Activated T-helper 17 cell treated with anti-CD3 and anti-CD28 coated beads, Interleukin-2, amount 50 U/mL, for 72 hours (primary cell): ENCODE data around the gene ACY1. TPM values are rescaled to one million over a fixed set of nuclear protein-coding genes. Genes with fewer than 3 reads are reported as not detected.

Experiments used
- ATAC-seq: fragments of 150-1000 bp; cut with Tn5 transposase; replicated peaks from 2 replicates; pipeline ENCODE4 v1.10.0; 2021; ENCODE audit warnings: mild to moderate bottlenecking, moderate library complexity
- H3K27ac Mint-ChIP-seq: one replicate; pipeline ENCODE4 v1.8.0; 2022; ENCODE audit warnings: mixed read lengths
- H3K27me3 Mint-ChIP-seq: one replicate; pipeline ENCODE4 v1.8.0; 2022; ENCODE audit warnings: mixed read lengths
- H3K36me3 Mint-ChIP-seq: one replicate; pipeline ENCODE4 v1.8.0; 2022; ENCODE audit warnings: low read depth, mild to moderate bottlenecking, mixed read lengths
- H3K4me1 Mint-ChIP-seq: one replicate; pipeline ENCODE4 v1.8.0; 2022; ENCODE audit warnings: mixed read lengths
- H3K4me3 Mint-ChIP-seq: one replicate; pipeline ENCODE4 v1.8.0; 2022; ENCODE audit warnings: mild to moderate bottlenecking, mixed read lengths
- H3K9me3 Mint-ChIP-seq: one replicate; pipeline ENCODE4 v1.8.0; 2022; ENCODE audit warnings: mixed read lengths
- total RNA-seq, 2 donors: library from RNA; stranded (reverse); gene quantifications; one replicate each; pipeline ENCODE4 v1.2.3, GENCODE V29; 2022

ACY1 gene
- total RNA-seq, 2 donors from 2014 or later, result 39.5 to 49.9 TPM

DNA sequence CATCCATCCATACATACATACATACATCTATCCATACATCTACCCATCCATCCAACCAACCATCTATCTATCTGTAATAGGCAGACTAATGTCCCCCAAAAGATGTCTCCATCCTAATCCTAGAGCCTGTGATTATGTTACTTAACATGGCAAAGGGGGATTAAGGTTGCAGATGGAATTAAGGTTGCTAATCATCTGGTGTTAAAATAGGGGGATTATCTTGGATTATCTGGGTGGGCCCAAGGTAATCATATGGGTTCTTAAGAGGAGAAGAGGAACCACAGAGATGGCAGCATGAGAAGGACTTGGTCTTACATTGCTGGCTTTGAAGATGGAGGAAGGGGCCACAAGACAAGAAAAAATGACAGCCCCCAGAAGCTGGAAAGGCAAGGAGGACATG, 27.1 kb downstream of the ACY1 start:
- H3K4me3 Mint-ChIP-seq, result no peak overlapping the region
- H3K9me3 Mint-ChIP-seq, result no peaks in the 10 kb centered on the region
- no peaks in the 10 kb centered on the region for H3K36me3 Mint-ChIP-seq
- H3K4me1 Mint-ChIP-seq, result no peaks in the 10 kb centered on the region
- ATAC-seq, result no peak
- H3K27me3 Mint-ChIP-seq, result no peaks in the 10 kb centered on the region
- no peak overlapping the region for H3K27ac Mint-ChIP-seq

DNA sequence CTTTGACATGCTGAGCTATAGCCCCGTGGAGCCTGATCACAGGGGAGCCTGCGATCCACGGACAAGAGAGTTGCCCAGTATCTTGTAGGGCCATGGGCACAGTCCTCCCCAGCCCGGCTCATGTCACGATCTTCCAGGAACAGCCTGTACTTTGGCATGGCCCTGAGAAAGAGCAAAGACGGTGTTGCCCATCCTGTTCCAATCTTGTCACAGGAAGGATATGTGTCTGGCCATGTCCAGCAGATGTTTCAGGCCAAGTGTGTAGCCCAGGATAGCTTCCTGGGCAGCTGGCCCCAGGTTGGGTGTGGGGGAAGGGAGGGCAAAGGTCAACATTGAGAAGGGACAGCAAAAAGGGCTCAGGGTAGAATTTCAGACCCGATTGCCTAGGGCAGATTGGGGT, 29.4 kb downstream of the ACY1 start:
- Mint-ChIP-seq H3K4me3 (no peak overlapping the region), H3K4me1 (no peaks in the 10 kb centered on the region)

DNA sequence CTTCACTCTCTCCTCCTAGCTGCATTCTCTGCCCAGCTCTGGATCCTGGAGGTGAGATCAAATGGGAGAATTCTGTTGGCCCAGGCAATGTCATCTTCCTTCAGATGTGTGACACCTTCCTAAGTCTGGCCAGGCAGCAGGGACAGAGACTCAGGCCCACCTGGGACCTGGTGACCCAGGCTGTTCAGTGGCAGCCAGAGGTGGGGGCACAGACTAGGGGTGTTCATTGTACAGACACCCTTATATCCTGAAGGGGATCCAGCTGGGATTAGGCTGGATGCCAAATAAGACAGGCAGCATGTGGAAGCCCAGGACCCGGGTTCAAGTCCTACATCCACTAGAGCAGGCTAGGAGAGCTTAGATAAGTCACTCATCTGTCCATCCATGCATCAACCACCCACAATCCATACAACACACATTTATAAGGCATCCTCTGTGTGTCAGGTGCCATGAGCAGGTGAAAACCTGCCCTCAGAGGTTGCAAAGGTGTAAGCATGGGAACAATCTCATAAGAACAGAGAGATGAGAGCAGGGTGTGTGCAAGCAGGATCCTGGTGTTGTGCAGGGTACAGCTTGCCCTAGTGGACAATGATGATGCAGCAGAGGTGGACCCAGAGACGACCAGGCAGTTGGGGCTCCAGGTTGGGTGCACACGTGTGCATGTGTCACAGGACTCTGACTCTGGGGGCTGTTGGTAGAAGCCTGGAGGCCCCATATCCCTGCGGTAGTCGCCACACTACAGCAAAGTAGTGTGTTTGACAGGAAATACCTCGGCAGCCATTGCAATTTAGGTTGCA, 30.7 kb downstream of the ACY1 start:
- Mint-ChIP-seq H3K27ac (no peak overlapping the region), H3K4me3 (no peak overlapping the region), H3K9me3 (no peaks in the 10 kb centered on the region), H3K4me1 (no peaks in the 10 kb centered on the region), H3K27me3 (no peaks in the 10 kb centered on the region), H3K36me3 (no peaks in the 10 kb centered on the region)
- no peak for ATAC-seq

More for the DNA sequence above, 29.4 kb downstream of the ACY1 start:
- H3K36me3 Mint-ChIP-seq, result no peaks in the 10 kb centered on the region
- H3K27me3 Mint-ChIP-seq, result no peaks in the 10 kb centered on the region
- ATAC-seq, result no peak
- H3K9me3 Mint-ChIP-seq, result no peaks in the 10 kb centered on the region
- peak overlapping the region; percentile 46 for H3K27ac Mint-ChIP-seq

DNA sequence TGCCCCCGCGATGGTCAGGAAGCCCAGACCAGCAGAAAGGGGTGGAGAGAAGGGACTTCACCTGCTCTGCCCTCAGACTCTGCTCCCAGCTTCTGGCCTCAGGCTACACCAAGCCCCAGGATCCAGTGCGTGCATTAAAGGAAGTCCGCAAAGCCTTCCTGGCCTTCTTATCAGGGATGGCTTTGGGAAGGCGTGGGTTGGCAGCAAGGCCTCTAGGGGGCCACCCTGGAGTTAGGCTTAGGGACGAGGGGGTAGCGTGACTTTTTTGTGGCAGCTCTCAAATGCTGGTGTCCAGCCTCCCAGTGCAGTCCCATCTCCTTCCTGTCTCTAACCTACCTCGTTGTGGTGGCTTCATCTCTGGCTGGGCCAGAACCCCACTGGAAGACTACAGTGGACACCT, 31.3 kb downstream of the ACY1 start:
- Mint-ChIP-seq H3K9me3 (no peaks in the 10 kb centered on the region), H3K27ac (no peak overlapping the region), H3K36me3 (no peaks in the 10 kb centered on the region), H3K27me3 (no peaks in the 10 kb centered on the region), H3K4me1 (no peaks in the 10 kb centered on the region), H3K4me3 (no peak overlapping the region)
- ATAC-seq, result no peak

DNA sequence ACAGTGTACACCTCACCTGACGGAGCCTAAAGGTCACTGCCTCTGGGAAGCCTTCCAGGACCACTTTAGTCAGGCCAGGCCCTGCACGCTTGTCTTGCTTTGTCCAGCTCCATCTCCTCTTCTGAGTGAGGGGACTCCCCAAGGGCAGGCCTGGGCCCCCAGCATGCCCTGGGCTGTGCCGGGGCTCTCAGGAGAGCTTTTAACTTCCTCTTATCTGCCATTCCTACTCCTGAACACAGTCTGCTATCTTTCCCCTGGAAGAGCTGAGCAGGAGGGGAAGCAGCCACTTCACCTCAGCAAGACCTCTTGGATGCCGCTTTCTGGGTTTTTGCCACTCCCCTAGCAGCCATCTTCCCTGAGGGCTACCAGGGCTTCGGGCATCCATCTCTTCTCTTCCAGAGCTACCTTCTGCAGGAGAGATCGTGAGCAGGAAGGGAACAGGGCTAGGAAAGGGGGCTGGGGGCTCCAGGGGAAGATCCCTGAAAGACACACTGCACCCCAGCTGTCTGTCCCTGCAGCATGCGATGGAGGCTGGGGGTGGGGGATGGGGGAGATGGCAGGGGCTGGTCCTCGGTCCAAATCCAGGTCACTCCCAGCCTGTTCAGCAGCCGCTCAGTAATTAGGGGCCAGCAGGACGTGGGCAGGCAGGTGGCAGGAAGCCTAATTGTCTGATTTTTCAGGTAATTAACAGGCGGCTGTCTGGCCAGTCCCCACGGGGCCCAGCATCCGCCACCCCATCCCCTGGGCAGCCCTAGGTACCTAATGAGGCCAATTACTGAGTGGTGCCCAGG, 32.3 kb downstream of the ACY1 start:
- H3K27me3 Mint-ChIP-seq, result no peaks in the 10 kb centered on the region
- no peaks in the 10 kb centered on the region for H3K9me3 Mint-ChIP-seq
- H3K36me3 Mint-ChIP-seq, result no peaks in the 10 kb centered on the region
- no peak overlapping the region for H3K4me3 Mint-ChIP-seq
- no peak for ATAC-seq
- peak overlapping the region; percentile 62 for H3K27ac Mint-ChIP-seq
- H3K4me1 Mint-ChIP-seq, result no peaks in the 10 kb centered on the region

DNA sequence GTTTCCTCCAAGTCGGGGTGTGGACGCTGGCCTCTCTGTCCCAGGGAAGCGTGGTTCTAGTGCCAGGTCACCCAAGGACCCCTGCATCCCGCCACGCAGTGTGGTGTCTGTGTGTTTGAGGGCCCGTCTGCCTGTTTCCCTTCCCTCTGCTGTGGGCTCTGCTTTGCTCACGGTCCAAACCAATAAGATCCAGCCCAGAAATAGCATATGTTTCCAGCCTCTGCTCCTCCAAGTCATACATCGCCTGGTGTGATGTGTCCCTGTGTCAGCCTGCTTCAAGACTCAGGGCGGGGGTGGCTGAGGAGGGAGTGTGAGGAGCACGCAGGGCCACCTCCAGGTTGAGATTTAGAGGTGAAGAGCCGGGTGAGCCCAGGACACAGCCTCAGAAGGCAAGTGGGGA, 34.3 kb downstream of the ACY1 start:
- Mint-ChIP-seq H3K36me3 (no peaks in the 10 kb centered on the region), H3K9me3 (no peaks in the 10 kb centered on the region), H3K4me3 (no peak overlapping the region), H3K4me1 (no peaks in the 10 kb centered on the region), H3K27me3 (no peaks in the 10 kb centered on the region), H3K27ac (no peak overlapping the region)
- ATAC-seq, result no peak

DNA sequence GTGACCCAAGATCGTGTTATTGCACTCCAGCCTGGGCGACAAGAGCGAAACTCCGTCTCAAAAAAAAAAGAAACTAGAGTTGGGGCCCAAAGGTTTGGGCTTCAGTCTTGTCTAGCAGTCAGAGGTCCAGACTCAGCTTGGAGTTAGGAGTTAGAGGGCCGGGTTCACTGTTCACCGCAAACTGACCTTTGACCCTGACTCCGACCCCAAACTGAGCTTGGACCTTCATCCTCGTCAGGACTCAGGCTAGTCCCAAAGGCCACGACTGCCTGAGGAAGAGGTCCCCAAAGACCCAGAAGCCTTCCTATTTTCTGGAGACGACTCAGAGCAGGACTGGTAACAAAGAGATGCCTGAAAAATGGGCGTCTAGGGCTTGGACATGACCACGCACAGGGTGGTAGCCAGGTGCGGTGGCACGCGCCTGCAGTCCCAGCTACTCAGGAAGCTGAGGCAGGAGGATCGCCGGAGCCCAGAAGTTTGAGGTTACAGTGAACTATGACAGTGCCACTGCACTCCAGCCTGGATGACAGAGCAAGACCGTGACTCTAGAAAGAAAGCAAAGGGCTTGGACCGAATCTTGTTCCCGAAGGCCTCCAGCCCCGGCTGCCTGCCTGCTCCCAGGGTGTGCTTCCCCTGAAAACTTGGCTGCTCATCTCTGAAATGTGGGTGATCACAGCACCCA, 35.1 kb downstream of the ACY1 start:
- Mint-ChIP-seq H3K27ac (no peak overlapping the region), H3K27me3 (no peaks in the 10 kb centered on the region), H3K36me3 (no peaks in the 10 kb centered on the region), H3K9me3 (no peaks in the 10 kb centered on the region), H3K4me3 (no peak overlapping the region), H3K4me1 (no peaks in the 10 kb centered on the region)
- no peak for ATAC-seq

DNA sequence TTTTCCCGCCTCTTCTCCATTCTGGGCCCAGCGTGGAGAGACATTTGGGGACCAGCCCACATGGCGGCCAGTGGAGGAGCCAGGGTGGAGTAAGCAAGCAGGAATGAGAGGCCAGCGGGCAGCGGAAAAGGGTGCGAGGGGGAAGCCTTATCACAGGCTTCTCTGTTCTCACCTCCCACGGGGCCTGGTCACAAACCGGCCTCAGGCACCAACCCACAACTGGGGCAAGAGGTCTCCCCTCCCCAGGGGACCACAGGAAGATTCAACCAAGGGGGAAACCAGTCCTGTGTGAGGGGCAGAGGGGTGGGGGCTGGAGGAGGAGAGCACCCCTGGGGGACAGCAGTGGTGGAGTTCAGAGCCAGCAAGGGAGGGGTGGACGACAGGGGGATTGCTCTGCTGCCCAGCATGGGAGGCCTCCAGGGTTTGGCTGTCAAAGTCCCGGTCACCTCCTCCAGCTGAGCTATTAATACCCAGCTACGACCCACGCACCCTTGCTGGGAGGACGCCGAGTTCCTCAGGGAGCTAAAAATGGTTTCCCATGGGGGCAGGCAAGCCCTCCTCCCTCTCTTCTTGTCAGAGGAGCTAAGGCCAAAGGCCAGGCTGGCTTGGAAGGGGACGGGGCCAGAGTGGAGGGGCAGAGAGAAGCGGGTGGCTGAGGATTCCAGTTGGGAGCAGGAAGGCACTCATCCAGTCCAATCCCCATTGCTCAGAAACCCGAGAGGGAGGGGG, 36.2 kb downstream of the ACY1 start:
- Mint-ChIP-seq H3K4me1 (peaks cover 6% of the 10 kb centered on the region), H3K27me3 (no peaks in the 10 kb centered on the region), H3K9me3 (no peaks in the 10 kb centered on the region), H3K27ac (no peak overlapping the region), H3K4me3 (no peak overlapping the region), H3K36me3 (no peaks in the 10 kb centered on the region)
- no peak for ATAC-seq

DNA sequence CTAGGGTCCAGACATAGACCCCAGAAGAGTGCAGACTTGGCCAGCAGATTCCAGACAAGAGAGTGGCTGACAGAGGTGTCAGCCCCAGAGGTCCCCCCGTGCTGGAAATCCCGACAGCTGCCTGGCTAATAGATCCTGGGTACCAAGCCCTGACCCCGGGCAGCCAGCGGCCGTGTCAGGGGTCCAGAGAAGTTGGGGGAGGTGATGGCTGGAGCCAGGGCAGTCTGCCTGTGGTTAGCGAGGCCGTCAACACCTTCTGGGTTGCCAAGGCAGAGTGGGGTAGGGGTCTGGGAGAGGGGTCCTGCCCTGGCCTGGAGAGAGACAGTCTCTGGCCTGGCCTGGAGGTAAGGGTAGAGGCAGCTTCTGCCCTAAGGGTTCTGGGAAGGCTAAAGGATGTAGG, 37.5 kb downstream of the ACY1 start:
- Mint-ChIP-seq H3K27me3 (no peaks in the 10 kb centered on the region), H3K27ac (no peak overlapping the region), H3K4me1 (peaks cover 17% of the 10 kb centered on the region), H3K9me3 (no peaks in the 10 kb centered on the region), H3K36me3 (no peaks in the 10 kb centered on the region), H3K4me3 (no peak overlapping the region)
- ATAC-seq, result no peak

DNA sequence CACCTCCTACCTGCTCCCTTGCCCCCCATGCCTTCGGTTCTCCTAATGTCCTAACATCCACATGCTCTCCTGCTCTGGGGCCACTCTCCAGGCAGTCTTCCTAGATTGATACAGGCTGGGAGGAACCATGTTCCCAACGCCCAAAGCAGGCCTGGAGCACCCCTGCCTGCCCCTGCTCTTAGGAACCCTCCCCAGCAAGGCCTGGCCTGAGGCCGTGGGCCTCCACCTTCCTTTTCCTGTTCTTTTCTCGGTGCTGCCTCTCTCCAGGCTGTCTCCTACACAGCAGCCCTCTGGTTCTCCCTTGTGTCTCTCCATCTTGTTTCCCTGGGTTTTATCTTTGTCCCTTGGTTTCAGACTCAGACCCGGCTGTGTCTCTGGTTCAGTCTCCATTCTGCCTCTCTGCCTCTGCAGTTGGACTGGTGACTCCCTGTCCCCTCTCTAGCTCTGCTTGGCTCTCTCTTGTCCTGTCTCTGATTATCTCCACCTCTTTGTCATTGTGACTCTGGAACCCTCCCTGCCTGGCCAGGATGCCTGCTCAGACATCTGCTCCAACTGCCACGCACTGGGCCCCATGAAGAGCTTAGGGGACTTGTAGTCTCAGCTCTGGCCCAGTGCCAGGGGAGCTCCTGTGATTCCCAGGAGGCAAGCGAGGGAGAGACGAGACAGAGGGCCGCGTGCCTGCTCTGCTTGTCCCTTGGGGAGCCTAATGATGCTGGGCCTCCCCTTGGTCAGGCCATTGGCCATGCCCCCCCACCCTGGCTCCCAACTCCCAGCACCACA, 38.3 kb downstream of the ACY1 start:
- H3K4me1 Mint-ChIP-seq, result peaks cover 17% of the 10 kb centered on the region
- no peaks in the 10 kb centered on the region for H3K9me3 Mint-ChIP-seq
- ATAC-seq, result no peak
- H3K27ac Mint-ChIP-seq, result peak overlapping the region; percentile 55
- H3K27me3 Mint-ChIP-seq, result no peaks in the 10 kb centered on the region
- H3K36me3 Mint-ChIP-seq, result no peaks in the 10 kb centered on the region
- no peak overlapping the region for H3K4me3 Mint-ChIP-seq

DNA sequence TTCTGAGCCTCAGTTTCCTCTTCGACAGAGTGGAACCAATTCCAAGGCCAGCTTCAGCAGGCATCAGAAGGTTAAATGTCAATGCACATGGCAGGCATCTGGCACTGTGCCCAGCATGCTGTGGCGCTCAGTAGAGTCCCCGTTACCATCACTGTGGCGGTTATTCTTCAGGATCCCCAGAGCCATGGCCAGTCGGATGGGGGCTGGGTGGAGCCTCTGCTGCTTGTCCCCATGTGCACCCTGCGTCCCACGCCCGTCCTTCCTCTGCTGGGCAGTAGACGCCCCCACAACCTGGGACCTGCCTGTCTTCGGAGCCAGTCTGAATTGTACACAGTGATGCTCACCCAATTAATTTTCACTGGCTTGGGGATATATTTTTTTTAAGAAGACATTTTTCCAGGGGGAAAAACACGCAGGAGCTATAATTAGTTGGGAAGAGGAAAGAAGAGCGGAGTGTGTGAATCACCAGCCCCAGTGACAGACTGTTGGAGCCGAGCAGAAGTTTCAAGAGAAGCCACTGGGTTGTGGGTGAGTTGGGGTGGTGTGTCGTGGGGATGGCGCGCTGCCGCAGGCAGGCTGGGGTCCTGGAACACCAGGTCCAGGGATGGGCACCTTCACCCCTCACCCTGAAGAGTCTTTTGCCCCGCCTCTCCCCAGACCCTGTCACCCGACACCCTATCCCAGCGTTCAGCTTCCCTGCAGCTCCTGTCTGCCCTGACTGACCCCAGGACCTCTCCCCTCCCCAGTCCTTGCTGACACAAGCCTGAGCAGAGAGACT, 39.2 kb downstream of the ACY1 start:
- Mint-ChIP-seq H3K27ac (no peak overlapping the region), H3K36me3 (no peaks in the 10 kb centered on the region), H3K4me1 (peaks cover 17% of the 10 kb centered on the region), H3K4me3 (no peak overlapping the region), H3K27me3 (no peaks in the 10 kb centered on the region), H3K9me3 (no peaks in the 10 kb centered on the region)
- ATAC-seq, result no peak

DNA sequence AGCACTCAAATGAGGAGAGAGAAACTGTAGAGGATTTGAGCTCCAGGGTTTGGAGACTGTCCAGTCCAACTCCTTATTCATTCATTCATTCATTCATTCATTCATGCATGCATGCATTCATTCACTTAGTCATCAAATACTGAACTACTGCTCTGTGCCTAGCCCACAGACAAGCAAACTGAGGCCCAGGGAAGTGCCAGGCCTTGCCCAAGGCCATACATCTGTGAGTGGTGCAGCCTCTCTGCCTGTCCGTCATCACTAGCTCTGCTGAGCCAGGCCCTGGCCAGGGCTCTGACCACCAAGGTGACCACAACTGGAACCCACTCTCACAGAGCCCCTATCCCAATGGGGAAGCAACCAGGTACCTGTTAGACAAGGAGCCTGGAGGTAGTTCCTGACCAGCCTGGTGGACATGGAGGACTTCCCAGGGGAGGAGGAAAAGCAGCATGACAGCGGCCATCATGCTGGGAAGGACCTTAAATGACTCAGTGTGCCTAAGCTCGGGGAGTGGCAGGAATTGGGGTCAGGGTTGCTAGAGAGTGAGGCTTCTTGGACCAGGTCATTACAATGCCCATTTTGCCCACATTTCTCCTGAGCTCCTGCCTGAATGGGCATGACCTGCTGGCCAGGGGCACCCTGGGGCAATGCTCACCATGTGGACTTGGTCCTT, 39.9 kb downstream of the ACY1 start:
- no peak for ATAC-seq
- H3K27me3 Mint-ChIP-seq, result no peaks in the 10 kb centered on the region
- H3K4me1 Mint-ChIP-seq, result peaks cover 17% of the 10 kb centered on the region
- no peaks in the 10 kb centered on the region for H3K9me3 Mint-ChIP-seq
- H3K27ac Mint-ChIP-seq, result no peak overlapping the region
- no peak overlapping the region for H3K4me3 Mint-ChIP-seq
- H3K36me3 Mint-ChIP-seq, result no peaks in the 10 kb centered on the region
